PC-3 (cell line): ENCODE data around the gene PCDHA13. TPM values are rescaled to one million over a fixed set of nuclear protein-coding genes. Genes with fewer than 3 reads are reported as not detected.

Experiments
- ATAC-seq: fragments of 200-7000 bp; cut with Tn5 transposase; 2 replicates; pipeline ENCODE4 v1.9.1; 2020; ENCODE audit warnings: mild to moderate bottlenecking, moderate library complexity
- BruUV-seq: library from RNA; stranded (reverse); fragments of 400-500 nt; replicated peaks from 2 replicates; lab custom pipeline; 2021; lab: Mats Ljungman, UMichigan
- CTCF ChIA-PET: fragments of 300-600 bp; sonication (Branson Sonifier 250); formaldehyde crosslinking; loops from one replicate; lab custom pipeline; 2022; ENCODE audit warnings: antibody characterized with exemption; lab: Charles Lee
- POLR2A ChIA-PET: fragments of 300-600 bp; sonication (Branson Sonifier 250); formaldehyde crosslinking; loops from one replicate; lab custom pipeline; 2022; ENCODE audit warnings: antibody characterized with exemption; ENCODE audit not compliant: unreplicated experiment; lab: Charles Lee
- DNase-seq: peaks from one replicate; pipeline ENCODE4 v3.0.0-alpha.2; 2015
- H2AFZ ChIP-seq: fragments of 300-600 bp; sonication (generic); 2 replicates; pipeline ENCODE4 v1.6.0; 2016; ENCODE audit warnings: antibody characterized with exemption, low read length
- H3F3A ChIP-seq: fragments of 300-600 bp; sonication (generic); one replicate; pipeline ENCODE4 v1.6.0; 2017; ENCODE audit warnings: antibody characterized with exemption, low read length, control low read depth, mild to moderate bottlenecking; ENCODE audit not compliant: unreplicated experiment
- H3K27ac ChIP-seq: fragments of 300-600 bp; sonication (generic); 2 replicates; pipeline ENCODE4 v1.5.1; 2016; ENCODE audit warnings: mild to moderate bottlenecking, low read length
- H3K27me3 ChIP-seq: fragments of 300-600 bp; sonication (generic); 2 replicates; pipeline ENCODE4 v1.6.1; 2016; ENCODE audit warnings: low read length, mixed read lengths
- H3K36me3 ChIP-seq: fragments of 300-600 bp; sonication (generic); 2 replicates; pipeline ENCODE4 v1.6.1; 2016; ENCODE audit warnings: low read depth, mixed run types, low read length, mixed read lengths
- H3K4me1 ChIP-seq: fragments of 300-600 bp; sonication (generic); 2 replicates; pipeline ENCODE4 v1.5.1; 2016; ENCODE audit warnings: low read length; ENCODE audit not compliant: insufficient read depth
- H3K4me2 ChIP-seq: fragments of 300-600 bp; sonication (generic); 2 replicates; pipeline ENCODE4 v1.6.0; 2016; ENCODE audit warnings: low read length
- H3K4me3 ChIP-seq: fragments of 300-600 bp; sonication (generic); 2 replicates; pipeline ENCODE4 v1.5.1; 2016; ENCODE audit warnings: mild to moderate bottlenecking, low read length, mixed read lengths
- H3K79me2 ChIP-seq: fragments of 300-600 bp; sonication (generic); 2 replicates; pipeline ENCODE4 v1.6.1; 2017; ENCODE audit warnings: low read length, mixed read lengths
- H3K9ac ChIP-seq: fragments of 300-600 bp; sonication (generic); 2 replicates; pipeline ENCODE4 v1.6.0; 2016; ENCODE audit warnings: mild to moderate bottlenecking, low read length
- H3K9me2 ChIP-seq: fragments of 300-600 bp; sonication (generic); replicated peaks from 2 replicates; pipeline ENCODE4 v1.6.1; 2016; ENCODE audit warnings: mixed run types, low read length, mixed read lengths
- H3K9me3 ChIP-seq: fragments of 300-600 bp; sonication (generic); 2 replicates; pipeline ENCODE4 v1.6.1; 2016; ENCODE audit warnings: low read length, mixed read lengths
- H4K20me1 ChIP-seq: fragments of 300-600 bp; sonication (generic); 2 replicates; pipeline ENCODE4 v1.6.1; 2016; ENCODE audit warnings: low read length, mixed read lengths
- CTCF ChIP-seq: fragments of 300-600 bp; sonication (generic); conservative IDR thresholded peaks from 2 replicates; pipeline ENCODE4 v1.5.1; 2017; ENCODE audit warnings: antibody characterized with exemption, low read depth, mild to moderate bottlenecking, low read length
- EZH2 ChIP-seq: fragments of 300-600 bp; sonication (generic); IDR thresholded peaks from one replicate; pipeline ENCODE4 v1.6.1; 2017; ENCODE audit warnings: antibody characterized with exemption, mild to moderate bottlenecking, low read length; ENCODE audit not compliant: unreplicated experiment
- EZH2phosphoT487 ChIP-seq: fragments of 300-600 bp; sonication (generic); IDR thresholded peaks from 2 replicates; pipeline ENCODE4 v1.6.1; 2018; ENCODE audit warnings: mild to moderate bottlenecking, antibody characterized with exemption, low read length, borderline replicate concordance
- intact Hi-C: fragments of 100-400 bp; cut with micrococcal nuclease; formaldehyde crosslinking; loops from 2 replicates; pipeline ENCODE4 v1.9.0; 2023
- total RNA-seq: library from RNA; depleted of rRNA; stranded (reverse); fragments of >200 nt; gene quantifications from 2 replicates; pipeline ENCODE4 v1.2.3, GENCODE V29; 2014

The PCDHA13 gene
- total RNA-seq, 1 experiment from 2014 or later = 3.2 TPM

- Histone ChIP-seq H3K27ac (no peak within 1 kb of the TSS), H2AFZ (no peak within 1 kb of the TSS), H3K36me3 (no peaks in the 10 kb centered on the region), H3K27me3 (no peaks in the 10 kb centered on the region), H3K9me3 (no peaks in the 10 kb centered on the region), H3K9ac (no peak within 1 kb of the TSS), H3K79me2 (no peaks in the 10 kb centered on the region), H3K4me2 (no peak within 1 kb of the TSS), H3K9me2 (no peaks in the 10 kb centered on the region), H3F3A (no peaks in the 10 kb centered on the region), H3K4me1 (no peaks in the 10 kb centered on the region), H3K4me3 (no peak within 1 kb of the TSS), H4K20me1 (no peaks in the 10 kb centered on the region)
- ATAC-seq = no peak
- peak; percentile 24; the same call in 1 of the 2 replicates for TF ChIP-seq CTCF
- TF ChIP-seq EZH2phosphoT487 = no peak
- ChIA-PET CTCF (no interaction called here), POLR2A (no interaction called here)
- DNase-seq = no peak
- BruUV-seq = no TSS peak
- intact Hi-C loops = no loop called here
These were observed 25.9 kb upstream of the PCDHA13 start, which contains the start of gene PCDHA10 for GRCh38 chr5:140855772-140856674. PCDHA10 (plus strand) TSS chr5:140855897; CDS start chr5:140856049, 152 bp downstream.

- no peaks in the 10 kb centered on the region for H3K27me3 ChIP-seq
- intact Hi-C loops = no loop called here
- H3K27ac ChIP-seq = no peak overlapping the region
- no peak overlapping the region for H2AFZ ChIP-seq
- no peaks in the 10 kb centered on the region for H3K36me3 ChIP-seq
- H3K4me3 ChIP-seq = no peak overlapping the region
- no peaks in the 10 kb centered on the region for H3K9me2 ChIP-seq
- H3K4me2 ChIP-seq = no peak overlapping the region
- H3K9ac ChIP-seq = no peak overlapping the region
- POLR2A ChIA-PET = no interaction called here
- no peak for DNase-seq
- H4K20me1 ChIP-seq = no peaks in the 10 kb centered on the region
- no peaks in the 10 kb centered on the region for H3K9me3 ChIP-seq
- H3K4me1 ChIP-seq = no peaks in the 10 kb centered on the region
- no peaks in the 10 kb centered on the region for H3F3A ChIP-seq
- H3K79me2 ChIP-seq = no peaks in the 10 kb centered on the region
- no TSS peak for BruUV-seq
- ATAC-seq = no peak
- TF ChIP-seq EZH2phosphoT487 (no peak), EZH2 (no peak), CTCF (no peak)
- CTCF ChIA-PET = no interaction called here
These were observed 24.5 kb upstream of the PCDHA13 start for GRCh38 chr5:140857177-140857986.
